Measurements from ENCODE around the gene TSSK6.

- TF ChIP-seq POLR2A (IDR thresholded peaks at IDR 0.05; ENCODE audit: low read depth, low read length) (no peak), TAF1 (IDR thresholded peaks at IDR 0.05; ENCODE audit: borderline replicate concordance, low read depth, low read length) (no peak)
These were observed 28.0 kb downstream of the TSSK6 start for GRCh38 chr19:19487077-19487949.
